ENCODE results near the gene COL8A1.

DNA sequence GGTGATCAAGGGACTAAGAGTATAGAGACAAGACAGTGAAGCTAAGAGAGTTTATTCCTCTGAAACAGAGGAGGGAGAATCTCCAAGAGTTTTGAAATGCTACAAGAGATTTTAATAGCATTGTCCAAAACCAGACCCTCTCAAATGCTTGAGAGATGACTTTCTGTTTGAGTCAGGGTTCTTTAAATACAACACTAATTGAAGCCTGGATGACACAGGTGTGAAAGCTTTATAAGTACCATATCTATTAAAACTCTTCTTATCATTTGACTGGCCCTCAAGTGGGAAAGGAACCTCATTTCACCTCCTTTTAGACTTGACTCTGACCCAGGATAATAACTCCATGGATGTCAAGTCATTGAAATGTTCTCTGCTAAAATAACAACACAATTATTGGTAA is 5.6 kb downstream of the COL8A1 start:
- no peak for TF ChIP-seq FOSL1 (IDR thresholded peaks at IDR 0.05; ENCODE audit: low read depth)
- TF ChIP-seq, protein P1, sequence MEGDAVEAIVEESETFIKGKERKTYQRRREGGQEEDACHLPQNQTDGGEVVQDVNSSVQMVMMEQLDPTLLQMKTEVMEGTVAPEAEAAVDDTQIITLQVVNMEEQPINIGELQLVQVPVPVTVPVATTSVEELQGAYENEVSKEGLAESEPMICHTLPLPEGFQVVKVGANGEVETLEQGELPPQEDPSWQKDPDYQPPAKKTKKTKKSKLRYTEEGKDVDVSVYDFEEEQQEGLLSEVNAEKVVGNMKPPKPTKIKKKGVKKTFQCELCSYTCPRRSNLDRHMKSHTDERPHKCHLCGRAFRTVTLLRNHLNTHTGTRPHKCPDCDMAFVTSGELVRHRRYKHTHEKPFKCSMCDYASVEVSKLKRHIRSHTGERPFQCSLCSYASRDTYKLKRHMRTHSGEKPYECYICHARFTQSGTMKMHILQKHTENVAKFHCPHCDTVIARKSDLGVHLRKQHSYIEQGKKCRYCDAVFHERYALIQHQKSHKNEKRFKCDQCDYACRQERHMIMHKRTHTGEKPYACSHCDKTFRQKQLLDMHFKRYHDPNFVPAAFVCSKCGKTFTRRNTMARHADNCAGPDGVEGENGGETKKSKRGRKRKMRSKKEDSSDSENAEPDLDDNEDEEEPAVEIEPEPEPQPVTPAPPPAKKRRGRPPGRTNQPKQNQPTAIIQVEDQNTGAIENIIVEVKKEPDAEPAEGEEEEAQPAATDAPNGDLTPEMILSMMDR (IDR thresholded peaks at IDR 0.05 in 2 of 3, conservative IDR thresholded peaks at IDR 0.05 in 1 of 3; ENCODE audit: borderline replicate concordance in 1 of 3, insufficient read depth in 1 of 3, low read depth in 2 of 3, low read length in 2 of 3) = no peak
- TF ChIP-seq, protein P2, sequence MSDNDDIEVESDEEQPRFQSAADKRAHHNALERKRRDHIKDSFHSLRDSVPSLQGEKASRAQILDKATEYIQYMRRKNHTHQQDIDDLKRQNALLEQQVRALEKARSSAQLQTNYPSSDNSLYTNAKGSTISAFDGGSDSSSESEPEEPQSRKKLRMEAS (IDR thresholded peaks at IDR 0.05) = no peak
- no peak for TF ChIP-seq POLR2A (IDR thresholded peaks at IDR 0.05; ENCODE audit: borderline replicate concordance, extremely low read depth, insufficient read depth, insufficient read length)
- TF ChIP-seq SIN3A (IDR thresholded peaks at IDR 0.05; ENCODE audit: low read depth) = no peak
- no peak for TF ChIP-seq EZH2 (IDR thresholded peaks at IDR 0.05)
- TF ChIP-seq POLR2AphosphoS5 (IDR thresholded peaks at IDR 0.05; ENCODE audit: low read depth, low read length) = no peak
- TF ChIP-seq, protein P3, sequence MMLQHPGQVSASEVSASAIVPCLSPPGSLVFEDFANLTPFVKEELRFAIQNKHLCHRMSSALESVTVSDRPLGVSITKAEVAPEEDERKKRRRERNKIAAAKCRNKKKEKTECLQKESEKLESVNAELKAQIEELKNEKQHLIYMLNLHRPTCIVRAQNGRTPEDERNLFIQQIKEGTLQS (IDR thresholded peaks at IDR 0.05) = no peak
- no peak for TF ChIP-seq RAD21 (IDR thresholded peaks at IDR 0.05; ENCODE audit: low read depth)
- TF ChIP-seq, protein P4, sequence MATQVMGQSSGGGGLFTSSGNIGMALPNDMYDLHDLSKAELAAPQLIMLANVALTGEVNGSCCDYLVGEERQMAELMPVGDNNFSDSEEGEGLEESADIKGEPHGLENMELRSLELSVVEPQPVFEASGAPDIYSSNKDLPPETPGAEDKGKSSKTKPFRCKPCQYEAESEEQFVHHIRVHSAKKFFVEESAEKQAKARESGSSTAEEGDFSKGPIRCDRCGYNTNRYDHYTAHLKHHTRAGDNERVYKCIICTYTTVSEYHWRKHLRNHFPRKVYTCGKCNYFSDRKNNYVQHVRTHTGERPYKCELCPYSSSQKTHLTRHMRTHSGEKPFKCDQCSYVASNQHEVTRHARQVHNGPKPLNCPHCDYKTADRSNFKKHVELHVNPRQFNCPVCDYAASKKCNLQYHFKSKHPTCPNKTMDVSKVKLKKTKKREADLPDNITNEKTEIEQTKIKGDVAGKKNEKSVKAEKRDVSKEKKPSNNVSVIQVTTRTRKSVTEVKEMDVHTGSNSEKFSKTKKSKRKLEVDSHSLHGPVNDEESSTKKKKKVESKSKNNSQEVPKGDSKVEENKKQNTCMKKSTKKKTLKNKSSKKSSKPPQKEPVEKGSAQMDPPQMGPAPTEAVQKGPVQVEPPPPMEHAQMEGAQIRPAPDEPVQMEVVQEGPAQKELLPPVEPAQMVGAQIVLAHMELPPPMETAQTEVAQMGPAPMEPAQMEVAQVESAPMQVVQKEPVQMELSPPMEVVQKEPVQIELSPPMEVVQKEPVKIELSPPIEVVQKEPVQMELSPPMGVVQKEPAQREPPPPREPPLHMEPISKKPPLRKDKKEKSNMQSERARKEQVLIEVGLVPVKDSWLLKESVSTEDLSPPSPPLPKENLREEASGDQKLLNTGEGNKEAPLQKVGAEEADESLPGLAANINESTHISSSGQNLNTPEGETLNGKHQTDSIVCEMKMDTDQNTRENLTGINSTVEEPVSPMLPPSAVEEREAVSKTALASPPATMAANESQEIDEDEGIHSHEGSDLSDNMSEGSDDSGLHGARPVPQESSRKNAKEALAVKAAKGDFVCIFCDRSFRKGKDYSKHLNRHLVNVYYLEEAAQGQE (IDR thresholded peaks at IDR 0.05; ENCODE audit: low read depth) = no peak
- TF ChIP-seq YY1 (IDR thresholded peaks at IDR 0.05; ENCODE audit: extremely low read depth, insufficient replicate concordance, low read depth, low read length) = no peak

All from HCT116 (cell line).